B cell (primary cell): Measurements from ENCODE around the gene MTIF2.

Experiments used
- CTCF ChIP-seq: fragments of 200-600 bp; IDR thresholded peaks from one replicate; pipeline ENCODE4 v1.8.0; 2022; ENCODE audit warnings: antibody characterized with exemption, mild to moderate bottlenecking
- EZH2 ChIP-seq: IDR thresholded peaks from 2 replicates; pipeline ENCODE4 v1.6.1; 2012; ENCODE audit warnings: borderline replicate concordance, low read depth, mild to moderate bottlenecking, moderate library complexity, low read length; ENCODE audit not compliant: insufficient read depth, poor library complexity, severe bottlenecking

- TF ChIP-seq CTCF = no peak
- TF ChIP-seq EZH2 = no peak
Observed at GRCh38 chr2:55230551-55230950, 38.5 kb downstream of the MTIF2 start.
